DOHH2 (cell line): Measurements from ENCODE around the gene GABBR1.

Source experiments
- H3F3A ChIP-seq: fragments of 200-600 bp; sonication (generic), shearing (Covaris generic); 2 replicates; pipeline ENCODE4 v1.6.0; 2016; ENCODE audit warnings: antibody characterized with exemption, mild to moderate bottlenecking; ENCODE audit not compliant: control insufficient read depth, insufficient read depth
- H3K27ac ChIP-seq: fragments of 200-600 bp; sonication (generic); 2 replicates; pipeline ENCODE4 v1.5.1; 2014; ENCODE audit warnings: low read depth, mild to moderate bottlenecking, low read length, moderate library complexity
- H3K27me3 ChIP-seq: fragments of 200-600 bp; sonication (generic); 2 replicates; pipeline ENCODE4 v1.6.1; 2014; ENCODE audit warnings: mild to moderate bottlenecking, low read length, mixed read lengths; ENCODE audit not compliant: control insufficient read depth
- H3K36me3 ChIP-seq: fragments of 200-600 bp; sonication (generic); 2 replicates; pipeline ENCODE4 v1.6.1; 2014; ENCODE audit warnings: mild to moderate bottlenecking, low read length, moderate library complexity, mixed read lengths; ENCODE audit not compliant: control insufficient read depth
- H3K4me1 ChIP-seq: fragments of 200-600 bp; sonication (generic); 2 replicates; pipeline ENCODE4 v1.6.1; 2014; ENCODE audit warnings: mild to moderate bottlenecking, low read length, mixed read lengths; ENCODE audit not compliant: control insufficient read depth
- H3K4me2 ChIP-seq: fragments of 200-600 bp; sonication (generic); 2 replicates; pipeline ENCODE4 v1.6.0; 2014; ENCODE audit warnings: mild to moderate bottlenecking, low read length, moderate library complexity
- H3K4me3 ChIP-seq: fragments of 200-600 bp; sonication (generic); 2 replicates; pipeline ENCODE4 v1.5.1; 2014; ENCODE audit warnings: mild to moderate bottlenecking, low read length, mixed read lengths
- H3K79me2 ChIP-seq: fragments of 200-600 bp; sonication (generic); 2 replicates; pipeline ENCODE4 v1.6.1; 2014; ENCODE audit warnings: mild to moderate bottlenecking, low read length, mixed read lengths; ENCODE audit not compliant: control insufficient read depth
- H3K9me2 ChIP-seq: fragments of 200-600 bp; sonication (generic); replicated peaks from 2 replicates; pipeline ENCODE4 v1.6.1; 2014; ENCODE audit warnings: mild to moderate bottlenecking, low read length, mixed read lengths; ENCODE audit not compliant: control insufficient read depth
- H3K9me3 ChIP-seq: fragments of 200-600 bp; sonication (generic); 2 replicates; pipeline ENCODE4 v1.6.1; 2014; ENCODE audit warnings: antibody characterized with exemption, low read length, mixed read lengths; ENCODE audit not compliant: control insufficient read depth, insufficient read depth
- H4K20me1 ChIP-seq: fragments of 200-600 bp; sonication (generic); 2 replicates; pipeline ENCODE4 v1.6.0; 2014; ENCODE audit warnings: low read depth, mild to moderate bottlenecking, antibody characterized with exemption, low read length, moderate library complexity; ENCODE audit not compliant: control insufficient read depth, insufficient read depth
- EZH2phosphoT487 ChIP-seq: fragments of 200-600 bp; sonication (generic); IDR thresholded peaks from 2 replicates; pipeline ENCODE4 v1.6.1; 2017; ENCODE audit warnings: borderline replicate concordance, mild to moderate bottlenecking, antibody characterized with exemption, low read length, moderate library complexity, mixed read lengths
- TF ChIP-seq, protein P1 (sequence below): fragments of 200-600 bp; sonication (generic); IDR thresholded peaks from one replicate; pipeline ENCODE4 v1.5.1; 2014; ENCODE audit warnings: antibody characterized with exemption, mild to moderate bottlenecking, low read depth, low read length; ENCODE audit not compliant: poor library complexity, severe bottlenecking

GABBR1 gene

DNA sequence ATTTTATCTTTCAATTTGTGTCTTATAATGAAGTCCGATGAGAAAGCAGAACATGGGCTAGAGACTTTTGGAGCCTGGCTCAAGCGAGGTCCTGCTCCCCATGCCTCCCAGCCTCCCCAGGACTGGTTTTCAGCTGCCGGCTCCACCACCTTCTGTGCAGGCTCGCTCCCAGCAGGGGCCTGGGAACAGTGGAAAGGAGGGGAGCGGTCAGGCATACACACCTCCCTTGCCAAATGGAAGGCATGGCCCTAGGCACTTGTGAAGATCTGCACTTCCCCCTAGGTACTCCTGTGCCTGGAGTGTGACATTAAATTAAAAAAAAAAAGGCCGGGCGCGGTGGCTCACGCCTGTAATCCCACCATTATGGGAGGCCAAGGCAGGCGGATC is 19.2 kb upstream of the GABBR1 start:
- H3K4me2 ChIP-seq: no peak overlapping the region
- no peaks in the 10 kb centered on the region for H3K9me2 ChIP-seq
- H4K20me1 ChIP-seq: no peaks in the 10 kb centered on the region
- peaks cover 9% of the 10 kb centered on the region for H3K4me1 ChIP-seq
- H3K79me2 ChIP-seq: no peaks in the 10 kb centered on the region
- H3K4me3 ChIP-seq: no peak overlapping the region
- peaks cover 2% of the 10 kb centered on the region; the same call in 1 of the 2 replicates for H3F3A ChIP-seq
- H3K36me3 ChIP-seq: no peaks in the 10 kb centered on the region
- no peak for TF ChIP-seq EZH2phosphoT487
- TF ChIP-seq, protein P1, sequence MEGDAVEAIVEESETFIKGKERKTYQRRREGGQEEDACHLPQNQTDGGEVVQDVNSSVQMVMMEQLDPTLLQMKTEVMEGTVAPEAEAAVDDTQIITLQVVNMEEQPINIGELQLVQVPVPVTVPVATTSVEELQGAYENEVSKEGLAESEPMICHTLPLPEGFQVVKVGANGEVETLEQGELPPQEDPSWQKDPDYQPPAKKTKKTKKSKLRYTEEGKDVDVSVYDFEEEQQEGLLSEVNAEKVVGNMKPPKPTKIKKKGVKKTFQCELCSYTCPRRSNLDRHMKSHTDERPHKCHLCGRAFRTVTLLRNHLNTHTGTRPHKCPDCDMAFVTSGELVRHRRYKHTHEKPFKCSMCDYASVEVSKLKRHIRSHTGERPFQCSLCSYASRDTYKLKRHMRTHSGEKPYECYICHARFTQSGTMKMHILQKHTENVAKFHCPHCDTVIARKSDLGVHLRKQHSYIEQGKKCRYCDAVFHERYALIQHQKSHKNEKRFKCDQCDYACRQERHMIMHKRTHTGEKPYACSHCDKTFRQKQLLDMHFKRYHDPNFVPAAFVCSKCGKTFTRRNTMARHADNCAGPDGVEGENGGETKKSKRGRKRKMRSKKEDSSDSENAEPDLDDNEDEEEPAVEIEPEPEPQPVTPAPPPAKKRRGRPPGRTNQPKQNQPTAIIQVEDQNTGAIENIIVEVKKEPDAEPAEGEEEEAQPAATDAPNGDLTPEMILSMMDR: no peak
- no peaks in the 10 kb centered on the region for H3K9me3 ChIP-seq
- H3K27ac ChIP-seq: no peak overlapping the region
- H3K27me3 ChIP-seq: peaks cover 6% of the 10 kb centered on the region; the same call in 1 of the 2 replicates

- no peak overlapping the region for H3K27ac ChIP-seq
- no peaks in the 10 kb centered on the region for H3K79me2 ChIP-seq
- H3K4me2 ChIP-seq: no peak overlapping the region
- H3K9me3 ChIP-seq: no peaks in the 10 kb centered on the region
- no peak overlapping the region for H3K4me3 ChIP-seq
- no peaks in the 10 kb centered on the region for H4K20me1 ChIP-seq
- peaks cover 6% of the 10 kb centered on the region; the same call in 1 of the 2 replicates for H3K27me3 ChIP-seq
- TF ChIP-seq, protein P1: peak; percentile 67
- no peak for TF ChIP-seq EZH2phosphoT487
- no peaks in the 10 kb centered on the region for H3K36me3 ChIP-seq
- no peaks in the 10 kb centered on the region for H3K9me2 ChIP-seq
- H3F3A ChIP-seq: peaks cover 2% of the 10 kb centered on the region; the same call in 1 of the 2 replicates
- H3K4me1 ChIP-seq: peaks cover 9% of the 10 kb centered on the region
Observed at GRCh38 chr6:29651413-29652197, 18.6 kb upstream of the GABBR1 start.

- TF ChIP-seq, protein P1: peak; percentile 95
- TF ChIP-seq EZH2phosphoT487: no peak
- Histone ChIP-seq H3K79me2 (no peaks in the 10 kb centered on the region), H3K9me3 (no peaks in the 10 kb centered on the region), H4K20me1 (no peaks in the 10 kb centered on the region), H3K27ac (no peak overlapping the region), H3K4me3 (peak overlapping the region; percentile 76), H3K9me2 (no peaks in the 10 kb centered on the region), H3K4me1 (peaks cover 9% of the 10 kb centered on the region), H3K27me3 (peaks cover 6% of the 10 kb centered on the region; the same call in 1 of the 2 replicates), H3K36me3 (no peaks in the 10 kb centered on the region), H3K4me2 (peak overlapping the region; percentile 98), H3F3A (peaks cover 2% of the 10 kb centered on the region; the same call in 1 of the 2 replicates)
Observed at GRCh38 chr6:29649701-29650673, 17.0 kb upstream of the GABBR1 start.
